Inflammatory macrophage treated with lipopolysaccharide for 1 hour (primary cell): Measurements from ENCODE around the gene FOXC2.

ENCODE experiments used
- DNase-seq, 2 donors: peaks; one replicate each; pipeline ENCODE4 v3.0.0-alpha.2; 2020 to 2022

The FOXC2 gene

DNA sequence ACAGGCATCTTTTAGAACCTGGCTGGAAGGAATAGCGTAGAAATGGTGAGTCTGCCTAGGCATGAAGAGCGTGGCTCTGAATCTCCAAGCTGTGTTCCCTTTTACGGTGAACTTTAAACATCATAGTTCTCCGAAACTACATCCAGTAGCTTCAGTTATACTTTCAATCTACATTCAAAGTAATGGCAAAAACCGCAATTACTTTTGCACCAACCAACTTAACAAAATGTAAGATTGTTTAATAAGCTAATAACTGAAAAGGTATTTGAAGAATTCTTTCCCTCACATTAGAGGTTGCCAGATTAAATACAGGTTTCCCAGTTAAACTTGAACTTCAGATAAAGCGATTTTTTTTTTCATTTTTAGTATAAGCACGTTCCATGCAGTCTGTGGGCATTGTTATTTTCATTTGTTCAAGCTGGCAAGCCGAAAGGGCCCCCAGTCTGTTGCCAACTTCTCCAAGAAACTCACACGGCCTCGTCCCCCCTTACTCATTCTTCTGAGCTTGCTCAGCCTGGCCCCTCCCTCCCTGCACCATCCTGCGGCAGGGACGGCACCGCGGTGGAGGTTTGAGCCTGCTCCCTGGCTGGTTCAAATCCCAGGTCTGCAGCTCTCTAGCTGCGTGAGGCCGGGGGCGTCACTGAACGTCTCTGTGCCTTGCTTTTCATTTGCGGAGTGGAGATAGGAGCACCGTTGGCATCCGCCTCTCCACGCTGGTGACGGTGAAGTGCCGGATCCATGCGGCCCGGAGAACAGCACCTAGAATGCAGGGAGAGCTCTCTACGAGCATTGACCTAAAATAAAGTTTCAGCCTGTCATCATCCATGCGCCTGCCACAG, 8.1 kb upstream of the FOXC2 start:
- DNase-seq: no peak

DNA sequence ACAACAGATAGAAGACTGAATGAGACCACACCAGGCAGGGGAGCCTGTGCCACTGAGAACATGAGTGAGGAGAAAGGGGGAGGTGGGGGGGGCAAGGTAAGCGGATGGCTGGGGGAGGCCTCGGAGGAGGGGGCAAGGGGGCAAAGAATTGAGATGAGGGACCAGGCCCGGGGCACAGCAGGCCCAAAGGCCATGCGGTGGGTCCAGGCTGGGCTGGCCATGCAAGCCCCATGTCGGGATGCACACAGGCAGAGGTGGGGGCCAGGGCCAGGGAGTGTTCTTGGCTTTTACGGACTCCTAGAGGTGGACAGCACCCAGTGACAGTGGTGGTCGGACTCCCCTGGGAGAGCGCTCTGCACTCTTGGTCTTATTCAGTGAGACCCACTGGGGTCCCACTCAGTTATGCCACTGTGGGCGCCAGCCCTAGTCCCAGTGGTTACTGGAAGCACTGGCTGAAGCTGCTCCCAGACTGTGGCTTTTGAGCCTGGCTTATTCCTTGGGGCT, 6.8 kb upstream of the FOXC2 start:
- no peak for DNase-seq

DNA sequence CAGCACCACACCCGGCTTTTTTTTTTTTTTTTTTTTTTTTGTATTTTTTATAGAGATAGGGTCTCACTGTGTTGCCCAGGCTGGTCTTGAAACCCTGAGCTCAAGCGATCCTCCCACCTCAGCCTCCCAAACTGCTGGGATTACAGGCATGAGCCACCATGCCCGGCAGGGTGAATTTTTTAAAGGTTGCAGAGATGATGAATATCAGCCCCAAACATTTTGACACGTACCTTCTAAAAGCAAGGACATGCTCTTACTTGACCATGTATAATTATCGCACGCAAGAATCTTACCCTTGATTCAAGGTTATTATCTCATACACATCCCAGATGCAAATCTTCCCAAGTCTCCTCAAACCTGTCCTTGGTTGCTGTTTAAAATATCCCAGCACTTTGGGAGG, 4.3 kb upstream of the FOXC2 start:
- DNase-seq: no peak

DNA sequence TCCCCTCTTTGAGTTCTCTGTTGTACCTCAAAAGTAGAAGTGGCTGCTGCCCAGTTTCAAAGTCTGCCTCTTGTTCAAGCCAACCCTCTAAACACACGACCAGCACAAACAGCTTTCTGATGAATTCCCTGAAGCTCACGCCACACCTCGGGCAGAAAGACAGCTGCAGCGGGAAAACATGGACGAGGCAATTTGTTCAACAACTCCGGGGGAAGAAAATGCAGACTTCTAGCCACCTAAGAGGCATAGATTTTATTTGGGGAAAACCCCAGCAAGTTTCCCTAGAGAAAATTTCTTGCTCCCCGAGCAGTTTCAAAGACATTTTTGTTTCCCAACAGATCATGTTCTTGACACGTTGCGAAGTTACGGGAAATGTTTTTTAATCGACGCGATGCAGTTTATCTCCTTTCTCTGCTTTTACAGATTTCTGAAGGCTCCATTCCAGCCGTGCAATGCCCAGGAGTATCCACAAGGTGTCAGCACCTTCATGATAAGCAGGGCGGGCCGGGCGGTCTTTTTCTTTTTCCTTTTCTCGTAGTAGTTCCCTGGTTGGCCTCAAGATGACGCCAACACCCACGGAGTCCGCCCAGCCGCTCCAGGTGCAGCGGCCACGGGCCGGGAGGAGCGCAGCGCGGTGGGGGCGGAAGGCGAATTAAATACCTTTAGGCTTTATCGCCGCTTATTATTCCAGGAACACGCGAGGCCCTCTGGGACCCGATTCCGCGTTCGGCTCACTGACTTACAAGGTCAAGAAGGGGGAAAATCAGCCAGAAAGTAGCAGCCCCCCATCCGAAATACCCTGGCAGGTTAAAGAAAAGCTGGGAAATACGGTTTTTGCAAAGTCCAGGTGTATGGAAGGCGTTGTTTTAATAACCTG, 2.9 kb upstream of the FOXC2 start:
- DNase-seq: peak; percentile 73 to 96

DNA sequence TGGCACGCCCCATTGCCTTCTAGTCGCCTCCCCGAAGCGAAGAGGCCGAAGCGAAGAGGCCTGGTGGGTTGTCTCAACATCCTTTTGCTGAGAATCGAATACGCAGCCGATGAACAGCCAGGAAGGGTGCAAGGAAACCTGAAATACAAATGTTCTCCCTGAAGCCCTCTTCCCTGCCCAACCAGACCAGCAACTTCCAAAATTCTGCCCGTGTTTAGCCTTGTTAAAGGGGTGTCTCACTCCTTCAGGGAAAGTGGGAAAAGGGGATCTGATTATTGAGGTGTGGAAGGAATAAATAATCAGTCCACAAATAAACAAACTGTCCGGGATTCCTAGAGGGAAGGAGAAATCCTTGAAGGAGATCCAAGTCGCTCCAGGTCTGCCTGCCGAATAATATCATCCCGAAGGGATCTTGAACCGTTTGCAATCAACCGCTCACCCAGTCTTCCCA, 1.4 kb upstream of the FOXC2 start:
- no peak for DNase-seq

DNA sequence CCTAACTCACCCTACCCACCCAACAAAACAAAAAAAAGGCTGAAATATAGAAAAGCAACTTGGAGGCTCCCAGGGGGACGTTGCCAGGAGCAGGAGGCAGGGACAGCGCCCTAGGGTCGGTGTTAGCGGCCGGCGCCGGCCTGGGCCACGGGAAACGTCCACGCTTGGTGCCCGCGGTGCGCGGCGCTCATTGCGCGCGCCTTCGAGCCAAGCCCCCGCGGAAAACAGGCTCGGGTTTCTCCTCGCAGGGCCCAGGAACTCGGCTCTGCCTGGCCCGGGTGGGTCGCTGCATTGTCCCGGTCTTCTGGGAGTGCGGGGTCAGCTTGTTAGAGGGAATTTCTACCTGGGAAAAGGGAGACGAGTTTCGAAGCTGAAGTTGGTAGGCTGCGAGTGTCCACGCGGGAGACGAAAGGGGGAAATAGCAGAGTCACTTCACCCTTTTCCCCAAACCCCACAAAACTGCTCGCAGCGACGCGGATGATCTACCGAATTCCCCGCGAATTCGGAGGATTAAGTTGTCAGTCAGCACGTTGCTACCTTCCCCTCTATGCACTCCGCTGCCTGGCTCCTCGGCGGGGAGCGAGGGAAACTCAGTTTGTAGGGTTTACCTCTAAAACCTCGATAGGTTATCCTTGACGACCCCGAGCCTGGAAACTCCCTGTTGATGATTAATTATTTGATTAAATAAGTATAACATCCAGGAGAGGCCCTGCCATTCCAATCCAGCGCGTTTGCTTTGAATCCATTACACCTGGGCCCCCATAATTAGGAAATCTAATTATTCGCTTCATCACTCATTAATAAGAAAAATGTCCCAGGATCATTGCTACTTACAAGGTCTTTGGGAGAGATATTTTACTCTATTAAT, 751 bp upstream of the FOXC2 start:
- DNase-seq: no peak

DNA sequence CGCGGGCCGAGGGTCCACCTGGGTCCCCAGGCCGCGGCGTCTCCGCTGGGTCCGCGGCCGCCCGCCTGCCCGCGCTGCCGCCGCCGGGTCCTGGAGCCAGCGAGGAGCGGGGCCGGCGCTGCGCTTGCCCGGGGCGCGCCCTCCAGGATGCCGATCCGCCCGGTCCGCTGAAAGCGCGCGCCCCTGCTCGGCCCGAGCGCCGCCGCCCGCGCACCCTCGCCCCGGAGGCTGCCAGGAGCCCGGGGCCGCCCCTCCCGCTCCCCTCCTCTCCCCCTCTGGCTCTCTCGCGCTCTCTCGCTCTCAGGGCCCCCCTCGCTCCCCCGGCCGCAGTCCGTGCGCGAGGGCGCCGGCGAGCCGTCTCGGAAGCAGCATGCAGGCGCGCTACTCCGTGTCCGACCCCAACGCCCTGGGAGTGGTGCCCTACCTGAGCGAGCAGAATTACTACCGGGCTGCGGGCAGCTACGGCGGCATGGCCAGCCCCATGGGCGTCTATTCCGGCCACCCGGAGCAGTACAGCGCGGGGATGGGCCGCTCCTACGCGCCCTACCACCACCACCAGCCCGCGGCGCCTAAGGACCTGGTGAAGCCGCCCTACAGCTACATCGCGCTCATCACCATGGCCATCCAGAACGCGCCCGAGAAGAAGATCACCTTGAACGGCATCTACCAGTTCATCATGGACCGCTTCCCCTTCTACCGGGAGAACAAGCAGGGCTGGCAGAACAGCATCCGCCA, 504 bp downstream of the FOXC2 start:
- no peak for DNase-seq

DNA sequence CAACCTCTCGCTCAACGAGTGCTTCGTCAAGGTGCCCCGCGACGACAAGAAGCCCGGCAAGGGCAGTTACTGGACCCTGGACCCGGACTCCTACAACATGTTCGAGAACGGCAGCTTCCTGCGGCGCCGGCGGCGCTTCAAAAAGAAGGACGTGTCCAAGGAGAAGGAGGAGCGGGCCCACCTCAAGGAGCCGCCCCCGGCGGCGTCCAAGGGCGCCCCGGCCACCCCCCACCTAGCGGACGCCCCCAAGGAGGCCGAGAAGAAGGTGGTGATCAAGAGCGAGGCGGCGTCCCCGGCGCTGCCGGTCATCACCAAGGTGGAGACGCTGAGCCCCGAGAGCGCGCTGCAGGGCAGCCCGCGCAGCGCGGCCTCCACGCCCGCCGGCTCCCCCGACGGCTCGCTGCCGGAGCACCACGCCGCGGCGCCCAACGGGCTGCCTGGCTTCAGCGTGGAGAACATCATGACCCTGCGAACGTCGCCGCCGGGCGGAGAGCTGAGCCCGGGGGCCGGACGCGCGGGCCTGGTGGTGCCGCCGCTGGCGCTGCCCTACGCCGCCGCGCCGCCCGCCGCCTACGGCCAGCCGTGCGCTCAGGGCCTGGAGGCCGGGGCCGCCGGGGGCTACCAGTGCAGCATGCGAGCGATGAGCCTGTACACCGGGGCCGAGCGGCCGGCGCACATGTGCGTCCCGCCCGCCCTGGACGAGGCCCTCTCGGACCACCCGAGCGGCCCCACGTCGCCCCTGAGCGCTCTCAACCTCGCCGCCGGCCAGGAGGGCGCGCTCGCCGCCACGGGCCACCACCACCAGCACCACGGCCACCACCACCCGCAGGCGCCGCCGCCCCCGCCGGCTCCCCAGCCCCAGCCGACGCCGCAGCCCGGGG, 1.3 kb downstream of the FOXC2 start:
- no peak for DNase-seq

DNA sequence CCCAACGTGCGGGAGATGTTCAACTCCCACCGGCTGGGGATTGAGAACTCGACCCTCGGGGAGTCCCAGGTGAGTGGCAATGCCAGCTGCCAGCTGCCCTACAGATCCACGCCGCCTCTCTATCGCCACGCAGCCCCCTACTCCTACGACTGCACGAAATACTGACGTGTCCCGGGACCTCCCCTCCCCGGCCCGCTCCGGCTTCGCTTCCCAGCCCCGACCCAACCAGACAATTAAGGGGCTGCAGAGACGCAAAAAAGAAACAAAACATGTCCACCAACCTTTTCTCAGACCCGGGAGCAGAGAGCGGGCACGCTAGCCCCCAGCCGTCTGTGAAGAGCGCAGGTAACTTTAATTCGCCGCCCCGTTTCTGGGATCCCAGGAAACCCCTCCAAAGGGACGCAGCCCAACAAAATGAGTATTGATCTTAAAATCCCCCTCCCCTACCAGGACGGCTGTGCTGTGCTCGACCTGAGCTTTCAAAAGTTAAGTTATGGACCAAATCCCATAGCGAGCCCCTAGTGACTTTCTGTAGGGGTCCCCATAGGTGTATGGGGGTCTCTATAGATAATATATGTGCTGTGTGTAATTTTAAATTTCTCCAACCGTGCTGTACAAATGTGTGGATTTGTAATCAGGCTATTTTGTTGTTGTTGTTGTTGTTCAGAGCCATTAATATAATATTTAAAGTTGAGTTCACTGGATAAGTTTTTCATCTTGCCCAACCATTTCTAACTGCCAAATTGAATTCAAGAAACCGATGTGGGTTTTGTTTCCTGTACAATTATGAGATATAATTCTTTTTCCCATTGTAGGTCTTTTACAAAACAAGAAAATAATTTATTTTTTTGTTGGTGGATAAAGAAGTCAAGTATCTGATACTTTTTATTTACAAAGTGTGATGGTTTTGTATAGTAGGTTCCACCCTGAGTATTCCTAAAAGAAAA, 2.3 kb downstream of the FOXC2 start:
- no peak for DNase-seq

DNA sequence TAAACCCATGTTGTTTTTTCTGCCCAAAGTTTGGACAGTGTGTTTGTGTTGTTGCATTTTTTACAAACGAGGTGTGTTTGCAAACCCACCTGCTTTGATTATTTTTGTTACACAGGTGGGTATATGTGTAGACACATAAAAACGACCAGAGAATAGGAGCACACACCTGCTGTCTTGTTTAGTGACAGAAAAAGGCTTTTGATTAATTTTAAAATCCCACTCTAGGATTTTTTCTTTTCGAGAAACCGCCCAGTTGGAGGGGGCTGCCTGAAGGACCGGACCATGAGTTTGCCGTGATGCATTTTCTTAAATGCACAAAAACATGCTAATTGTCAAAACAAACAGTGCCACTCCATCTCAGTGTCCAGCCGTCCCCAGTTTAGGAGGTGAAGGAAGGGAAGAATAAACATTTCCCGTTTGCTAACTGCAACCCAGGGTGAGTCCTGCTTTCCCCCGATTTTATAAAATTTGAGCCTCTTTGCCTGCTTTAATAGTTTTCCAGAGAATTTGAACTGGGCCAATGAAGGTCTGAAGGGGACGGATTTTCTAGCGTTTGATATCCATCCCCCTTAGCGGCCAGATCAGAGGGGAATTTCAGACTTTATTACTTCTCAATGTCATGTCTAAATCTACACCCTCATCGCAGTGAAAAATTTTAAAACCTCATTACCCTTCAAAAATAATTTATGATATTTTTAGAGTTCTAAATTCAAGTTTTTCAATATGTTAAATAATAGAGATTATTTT, 3.2 kb downstream of the FOXC2 start:
- DNase-seq: no peak

DNA sequence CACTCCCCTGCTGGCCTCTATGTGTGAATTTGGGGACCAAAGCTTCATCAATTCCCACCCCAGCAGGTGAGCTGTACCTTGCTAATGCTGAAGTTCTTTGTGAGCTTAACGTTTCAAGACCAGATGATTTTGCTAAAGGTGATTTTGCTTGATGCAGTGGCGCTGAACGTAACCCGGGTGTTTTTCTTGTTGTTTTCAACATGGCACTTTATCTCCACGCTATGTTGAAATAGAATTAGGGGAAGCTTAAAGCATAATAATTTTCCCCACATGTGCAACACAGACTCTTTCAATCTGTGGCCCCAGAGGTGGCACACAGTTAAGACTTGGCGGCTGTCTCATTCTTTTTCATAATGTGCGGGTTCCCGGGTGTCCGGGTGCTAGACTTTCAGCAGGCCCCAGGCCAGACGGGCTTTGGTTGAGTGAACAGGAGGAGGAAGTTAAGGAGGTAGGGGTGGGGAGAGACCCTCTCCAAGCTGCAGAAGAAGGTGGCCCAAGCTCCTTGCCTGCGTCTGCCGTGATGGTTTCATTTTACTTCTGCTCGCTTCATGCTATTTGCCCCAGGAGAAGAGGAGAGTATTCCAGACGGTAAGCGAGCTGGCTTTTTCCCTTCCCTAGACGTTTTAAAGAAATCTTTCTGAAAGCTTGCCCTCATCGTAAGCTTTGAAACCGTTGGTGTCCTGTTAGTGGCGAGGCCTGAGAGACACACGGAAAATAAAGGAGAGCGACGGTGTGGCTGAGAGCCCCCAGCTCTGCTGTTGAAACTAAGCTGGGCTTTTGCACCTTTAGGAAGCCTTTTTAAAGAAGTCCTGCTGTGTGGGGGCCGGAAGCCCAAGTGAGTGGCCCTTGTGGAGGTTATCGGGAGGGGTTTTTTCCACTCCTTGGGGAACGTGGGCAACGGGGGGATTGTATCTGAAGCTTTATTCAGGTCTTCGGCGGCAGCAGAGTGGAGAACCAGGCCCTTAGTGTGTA, 4.2 kb downstream of the FOXC2 start:
- DNase-seq: no peak

DNA sequence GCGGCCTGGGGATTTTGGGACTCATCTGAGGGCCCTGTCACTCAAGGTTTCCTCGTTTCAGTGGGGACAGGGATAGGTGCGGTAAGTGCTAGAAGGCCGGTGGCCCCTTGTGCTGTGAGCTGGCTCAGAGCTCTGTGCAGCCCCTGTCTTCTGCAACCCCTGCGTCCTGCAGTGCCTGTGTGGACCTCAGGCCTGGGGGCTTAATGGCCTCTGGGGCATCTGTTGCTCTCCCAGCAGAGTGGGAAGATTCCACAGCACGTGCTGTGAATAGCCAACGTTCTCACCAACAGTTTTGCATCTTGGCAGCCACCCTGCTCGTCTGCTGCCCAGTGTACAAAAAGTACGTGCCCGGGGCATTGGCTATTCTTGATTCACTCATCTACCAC, 4.9 kb downstream of the FOXC2 start:
- DNase-seq: no peak

DNA sequence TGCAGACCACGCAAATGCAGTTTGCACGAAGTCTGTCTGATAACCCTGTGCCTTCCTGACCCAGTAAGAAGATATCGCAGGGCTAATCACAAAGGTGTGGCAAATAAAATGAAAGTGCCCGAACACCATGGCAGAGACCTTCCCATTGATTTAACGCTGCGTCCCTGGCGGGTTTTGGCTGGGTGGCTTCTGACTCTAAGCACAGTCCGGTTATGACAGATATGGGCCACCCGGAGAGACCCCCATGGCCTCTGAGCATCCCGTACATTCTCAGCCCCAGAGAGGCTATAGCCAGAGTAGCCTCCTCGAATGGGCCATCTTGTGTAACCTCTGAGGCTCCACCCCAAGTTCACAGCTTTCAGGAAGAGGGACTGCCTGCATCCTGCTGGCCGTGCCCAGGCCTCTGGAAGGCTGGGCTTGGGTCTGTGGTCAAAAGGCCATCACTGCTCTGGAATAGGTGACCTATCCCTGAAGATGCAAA, 5.5 kb downstream of the FOXC2 start:
- no peak for DNase-seq

DNA sequence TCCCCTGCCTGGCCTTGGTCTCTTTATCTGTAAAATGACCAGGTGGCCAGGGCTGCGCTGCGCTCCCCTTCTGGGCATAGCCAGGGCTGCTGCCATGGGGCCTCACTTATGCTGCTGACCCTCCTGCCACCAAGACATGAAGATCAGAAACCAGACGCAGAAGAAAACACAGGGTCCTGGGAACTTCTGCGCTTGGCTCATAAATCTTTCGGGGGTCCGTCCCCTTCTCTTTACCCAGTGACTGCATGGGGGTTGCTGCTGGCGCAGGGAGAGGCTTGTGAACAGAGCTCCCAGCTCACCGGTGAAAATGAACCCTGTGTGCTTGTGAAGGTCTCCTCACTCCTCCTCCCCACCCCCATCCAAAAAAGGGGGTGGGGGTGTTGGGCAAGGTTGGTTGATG, 6.0 kb downstream of the FOXC2 start:
- no peak for DNase-seq

DNA sequence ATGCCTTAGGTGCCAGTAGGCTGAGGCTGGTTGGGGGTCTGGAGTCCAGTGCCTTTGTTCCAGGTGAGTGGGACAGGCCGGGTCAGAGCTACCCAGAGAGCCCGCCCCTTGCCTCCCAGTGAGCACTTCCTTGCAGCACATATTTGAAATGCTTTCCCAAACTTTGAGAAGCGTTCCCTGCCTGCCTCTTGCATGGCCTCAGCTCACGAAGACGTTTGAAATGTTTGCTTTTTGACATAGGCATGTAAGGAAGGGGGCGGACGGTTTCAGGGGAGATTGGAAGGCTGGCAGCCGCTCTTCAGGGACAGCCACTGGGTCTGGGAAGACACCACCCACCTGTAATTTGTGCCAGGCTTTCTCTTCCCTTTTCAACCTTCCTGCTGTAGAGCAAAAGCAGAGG, 6.6 kb downstream of the FOXC2 start:
- no peak for DNase-seq

DNA sequence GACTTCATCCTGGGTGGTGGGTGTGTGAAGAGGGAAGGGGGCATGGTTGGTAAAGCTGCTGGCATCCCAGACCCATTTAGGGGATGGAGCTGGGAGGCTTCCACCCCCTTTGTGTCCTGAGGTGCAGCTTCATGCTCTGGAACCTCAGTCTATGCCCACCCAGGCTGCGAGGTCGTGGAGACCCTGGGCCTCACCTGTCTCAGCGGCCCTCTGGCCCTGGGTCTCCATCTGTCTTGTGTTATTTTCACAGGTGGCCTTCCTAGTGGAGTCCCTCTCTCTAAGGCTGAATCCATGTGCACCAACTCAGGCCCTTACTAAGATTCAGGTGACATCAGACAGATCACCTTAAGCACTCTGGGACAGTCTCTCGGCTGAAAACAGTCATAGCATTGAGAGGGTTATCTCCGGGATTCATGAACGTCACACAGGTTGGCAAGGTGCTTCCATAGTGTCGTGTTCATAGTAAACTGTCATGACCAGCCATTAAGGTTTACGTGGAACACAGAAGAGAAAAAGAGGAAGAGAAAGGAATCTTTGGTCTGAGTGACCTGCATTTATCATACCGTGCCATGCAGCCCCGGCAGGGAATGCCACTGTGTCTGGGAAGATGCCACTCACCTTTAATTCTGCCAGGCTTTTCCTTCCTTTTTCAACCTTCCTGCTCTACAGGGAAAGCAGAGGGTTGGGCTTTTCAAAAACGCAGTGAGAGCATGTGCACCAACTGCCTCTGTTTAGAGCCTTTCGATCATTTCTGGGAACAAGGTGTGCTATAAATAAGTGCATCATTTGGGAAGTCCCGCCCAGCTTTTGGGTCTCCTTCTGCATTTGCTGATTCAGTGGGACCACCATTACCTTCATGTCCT, 7.2 kb downstream of the FOXC2 start:
- DNase-seq: no peak

DNA sequence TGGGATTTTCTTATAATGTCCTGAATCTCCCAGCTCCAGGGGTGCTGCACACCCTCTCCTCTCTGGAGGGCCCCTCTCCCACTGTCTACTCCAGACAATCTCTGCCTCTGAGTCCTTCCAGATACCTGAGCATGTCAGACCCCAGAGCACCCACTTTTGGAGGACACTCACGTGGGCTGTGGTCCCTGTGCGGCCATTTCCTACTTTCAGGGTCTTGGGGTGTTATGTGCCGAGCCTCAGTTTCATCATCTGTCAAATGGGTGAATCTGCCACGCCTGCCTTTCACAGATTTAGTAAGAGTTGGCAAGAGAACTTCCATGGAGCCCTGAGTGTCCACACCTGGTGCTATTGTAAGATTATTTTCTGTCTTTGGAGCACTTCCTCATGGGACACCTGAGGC, 8.0 kb downstream of the FOXC2 start:
- no peak for DNase-seq
